Epithelial cell of proximal tubule (primary cell): Measurements from ENCODE around the gene SMAD3. TPM values are rescaled to one million over a fixed set of nuclear protein-coding genes. Genes with fewer than 3 reads are reported as not detected.
A peak's percentile ranks its signal among the peaks of the same experiment; 100 is the strongest.

Experiments used
- DNase-seq: peaks from one replicate; pipeline ENCODE4 v3.0.0-alpha.2; 2011; ENCODE audit warnings: low read depth
- H3K4me3 ChIP-seq: 2 replicates; pipeline ENCODE4 v1.5.1; 2011; ENCODE audit warnings: low read depth, mild to moderate bottlenecking, low read length
- CTCF ChIP-seq: conservative IDR thresholded peaks from 2 replicates; pipeline ENCODE4 v1.5.1; 2012; ENCODE audit warnings: low read depth, mild to moderate bottlenecking, low read length
- total RNA-seq: library from RNA; depleted of rRNA; stranded (reverse); fragments of >200 nt; gene quantifications from 2 replicates; pipeline ENCODE4 v1.2.3, GENCODE V29; 2015

The SMAD3 gene
- total RNA-seq, 1 donor from 2014 or later: 97.4 TPM

GRCh38 chr15:67196222-67196621 lies 130.8 kb downstream of the SMAD3 start:
- no peak for DNase-seq
- H3K4me3 ChIP-seq: no peak overlapping the region
- no peak for TF ChIP-seq CTCF

- peak; percentile 40 for DNase-seq
- no peak for TF ChIP-seq CTCF
- H3K4me3 ChIP-seq: no peak overlapping the region
Measured at GRCh38 chr15:67196672-67197363, 131.4 kb downstream of the SMAD3 start.

GRCh38 chr15:67197364-67197695 lies 131.9 kb downstream of the SMAD3 start:
- no peak for TF ChIP-seq CTCF
- no peak for DNase-seq
- H3K4me3 ChIP-seq: no peak overlapping the region

GRCh38 chr15:67198157-67198754 lies 132.9 kb downstream of the SMAD3 start:
- TF ChIP-seq CTCF: no peak
- no peak overlapping the region for H3K4me3 ChIP-seq
- no peak for DNase-seq

GRCh38 chr15:67199391-67199790 lies 134.0 kb downstream of the SMAD3 start:
- no peak for DNase-seq
- no peak for TF ChIP-seq CTCF
- no peak overlapping the region for H3K4me3 ChIP-seq

GRCh38 chr15:67199881-67200763 lies 134.7 kb downstream of the SMAD3 start:
- no peak for TF ChIP-seq CTCF
- no peak for DNase-seq
- no peak overlapping the region for H3K4me3 ChIP-seq
